Left colon (tissue), 2 donors: ENCODE results near the gene CDH15. TPM values are rescaled to one million over a fixed set of nuclear protein-coding genes. Genes with fewer than 3 reads are reported as not detected.

Experiments
- ATAC-seq: fragments of 200-7000 bp; cut with Tn5 transposase; one replicate; pipeline ENCODE4 v1.9.1; 2020; ENCODE audit warnings: mild to moderate bottlenecking, moderate library complexity
- DNase-seq, 2 donors: peaks; one replicate each; pipeline ENCODE4 v3.0.0-alpha.2; 2020
- intact Hi-C, 2 donors: fragments of 100-400 bp; cut with DNase I in 1 of 2; cut with micrococcal nuclease in 1 of 2; formaldehyde crosslinking; loops; one replicate each; pipeline versions ENCODE4 v1.11.2 to v1.14.0; 2022; cut with DNase I, micrococcal nuclease
- total RNA-seq, 2 donors: library from RNA; stranded (reverse); fragmentation: NEBNext Ultra II Directional; extraction: Animal tissue kit (Norgen Biotek cat#: 25700); gene quantifications; one replicate each; pipeline ENCODE4 v1.2.1, GENCODE V29; 2021
- donor health status: DM: no; HTN: no; CAD: no.
- donor health status: DM: yes; HTN: yes; CAD: no.

Gene CDH15
- total RNA-seq, 2 donors from 2014 or later = not detected

GRCh38 chr16:89138843-89139520 is 32.6 kb upstream of the CDH15 start:
- intact Hi-C loops = no loop called here
- ATAC-seq (no peak), DNase-seq (no peak)

GRCh38 chr16:89139907-89140361 is 31.6 kb upstream of the CDH15 start:
- ATAC-seq (no peak), DNase-seq (no peak)
- intact Hi-C loops = no loop called here

- ATAC-seq (no peak), DNase-seq (no peak)
- intact Hi-C loops = no loop called here
Measured at GRCh38 chr16:89140401-89140800, 31.1 kb upstream of the CDH15 start.

- ATAC-seq (no peak), DNase-seq (no peak)
- intact Hi-C loops = no loop called here
Measured at GRCh38 chr16:89140981-89141883, 30.3 kb upstream of the CDH15 start.

- intact Hi-C loops = no loop called here
- DNase-seq = no peak
- ATAC-seq = no peak
Measured at GRCh38 chr16:89141884-89142267, 29.7 kb upstream of the CDH15 start.

GRCh38 chr16:89142474-89143195 is 28.9 kb upstream of the CDH15 start:
- DNase-seq = no peak
- intact Hi-C loops = no loop called here
- ATAC-seq = peak; percentile 71

GRCh38 chr16:89143201-89143741 is 28.3 kb upstream of the CDH15 start:
- ATAC-seq (no peak), DNase-seq (no peak)
- intact Hi-C loops = no loop called here

GRCh38 chr16:89143911-89144675 is 27.5 kb upstream of the CDH15 start:
- ATAC-seq = no peak
- no peak for DNase-seq
- intact Hi-C loops = no loop called here

GRCh38 chr16:89144681-89145080 is 26.9 kb upstream of the CDH15 start:
- DNase-seq = no peak

GRCh38 chr16:89145406-89146161 is 26.0 kb upstream of the CDH15 start:
- no peak for ATAC-seq
- intact Hi-C loops = no loop called here
- no peak for DNase-seq

More at GRCh38 chr16:89144681-89145080, 26.9 kb upstream of the CDH15 start:
- intact Hi-C loops = no loop called here
- ATAC-seq = no peak

- intact Hi-C loops = no loop called here
- DNase-seq (no peak), ATAC-seq (no peak)
Measured at GRCh38 chr16:89146211-89147005, 25.1 kb upstream of the CDH15 start.

- intact Hi-C loops = no loop called here
- no peak for ATAC-seq
- no peak for DNase-seq
Measured at GRCh38 chr16:89147085-89147817, 24.3 kb upstream of the CDH15 start.

GRCh38 chr16:89149386-89149785 is 22.2 kb upstream of the CDH15 start:
- no peak for DNase-seq
- no peak for ATAC-seq
- intact Hi-C loops = no loop called here

GRCh38 chr16:89150090-89150835 is 21.3 kb upstream of the CDH15 start:
- intact Hi-C loops = no loop called here
- no peak for DNase-seq
- no peak for ATAC-seq

GRCh38 chr16:89150981-89151380 is 20.6 kb upstream of the CDH15 start:
- intact Hi-C loops = no loop called here
- no peak for DNase-seq

More at GRCh38 chr16:89150981-89151380, 20.6 kb upstream of the CDH15 start:
- no peak for ATAC-seq
